Trophoblast cell (in vitro differentiated cells and primary cell): ENCODE data around the gene ABCB8.
"Not testable (repeated sequence)": the region's sequence is repeated elsewhere in the genome, so short reads cannot be mapped to it uniquely, and the experiment has no call there.

Experiments
- DNase-seq, 2 donors: peaks; one replicate each; pipeline ENCODE4 v3.0.0-alpha.2; 2016
- H2AFZ ChIP-seq: 2 replicates; pipeline ENCODE4 v1.6.1; 2013; ENCODE audit warnings: low read length, moderate library complexity, mild to moderate bottlenecking; ENCODE audit not compliant: insufficient read depth, poor library complexity
- H2AK5ac ChIP-seq: 2 replicates; pipeline ENCODE4 v1.6.1; 2013; ENCODE audit warnings: mild to moderate bottlenecking, low read length
- H2BK120ac ChIP-seq: 2 replicates; pipeline ENCODE4 v1.6.1; 2013; ENCODE audit warnings: low read length, mild to moderate bottlenecking, moderate library complexity; ENCODE audit not compliant: insufficient read depth, poor library complexity
- H2BK12ac ChIP-seq: 2 replicates; pipeline ENCODE4 v1.6.1; 2013; ENCODE audit warnings: mild to moderate bottlenecking, low read length, moderate library complexity
- H2BK5ac ChIP-seq: 2 replicates; pipeline ENCODE4 v1.6.1; 2013; ENCODE audit warnings: low read length, low read depth, moderate library complexity, mild to moderate bottlenecking; ENCODE audit not compliant: poor library complexity
- H3K14ac ChIP-seq: 2 replicates; pipeline ENCODE4 v1.6.1; 2013; ENCODE audit warnings: mild to moderate bottlenecking, low read length
- H3K18ac ChIP-seq: 2 replicates; pipeline ENCODE4 v1.6.1; 2013; ENCODE audit warnings: mild to moderate bottlenecking, low read length
- H3K23ac ChIP-seq: 2 replicates; pipeline ENCODE4 v1.6.1; 2013; ENCODE audit warnings: low read length
- H3K27ac ChIP-seq: 2 replicates; pipeline ENCODE4 v1.5.1; 2013; ENCODE audit warnings: low read depth, mild to moderate bottlenecking, inconsistent platforms, low read length, moderate library complexity
- H3K27me3 ChIP-seq: 2 replicates; pipeline ENCODE4 v1.6.1; 2013; ENCODE audit warnings: inconsistent platforms, mild to moderate bottlenecking, low read length, moderate library complexity; ENCODE audit not compliant: insufficient read depth
- H3K36me3 ChIP-seq, 2 experiments: 1 replicate in 1 of 2; 2 replicates in 1 of 2; pipeline ENCODE4 v1.6.1; 2013; ENCODE audit warnings: low read length in 2 of 2, mild to moderate bottlenecking in 2 of 2, moderate library complexity in 1 of 2; ENCODE audit not compliant: insufficient read depth in 2 of 2, control insufficient read depth in 1 of 2
- H3K4ac ChIP-seq: 2 replicates; pipeline ENCODE4 v1.6.1; 2013; ENCODE audit warnings: low read depth, mild to moderate bottlenecking, low read length, moderate library complexity
- H3K4me1 ChIP-seq, 2 experiments: 1 replicate in 1 of 2; 2 replicates in 1 of 2; pipeline ENCODE4 v1.6.1; 2013; ENCODE audit warnings: low read length in 2 of 2, mild to moderate bottlenecking in 2 of 2, moderate library complexity in 1 of 2; ENCODE audit not compliant: insufficient read depth in 2 of 2, control insufficient read depth in 1 of 2
- H3K4me2 ChIP-seq: 2 replicates; pipeline ENCODE4 v1.6.1; 2013; ENCODE audit warnings: inconsistent platforms, mild to moderate bottlenecking, low read length, moderate library complexity
- H3K4me3 ChIP-seq: 2 replicates; pipeline ENCODE4 v1.5.1; 2013; ENCODE audit warnings: mild to moderate bottlenecking, low read depth, low read length, inconsistent platforms
- H3K79me1 ChIP-seq: one replicate; pipeline ENCODE4 v1.6.1; 2013; ENCODE audit warnings: low read length
- H3K79me2 ChIP-seq: 2 replicates; pipeline ENCODE4 v1.6.1; 2013; ENCODE audit warnings: low read length, mild to moderate bottlenecking; ENCODE audit not compliant: control insufficient read depth, insufficient read depth, poor library complexity
- H3K9ac ChIP-seq: 2 replicates; pipeline ENCODE4 v1.6.1; 2013; ENCODE audit warnings: mild to moderate bottlenecking, low read length
- H3K9me3 ChIP-seq: 2 replicates; pipeline ENCODE4 v1.6.1; 2013; ENCODE audit warnings: low read depth, mild to moderate bottlenecking, control low read depth, inconsistent platforms, low read length; ENCODE audit not compliant: insufficient read depth
- H4K12ac ChIP-seq: 2 replicates; pipeline ENCODE4 v1.6.1; 2013; ENCODE audit warnings: low read depth, mild to moderate bottlenecking, low read length, moderate library complexity
- H4K8ac ChIP-seq: 2 replicates; pipeline ENCODE4 v1.6.1; 2013; ENCODE audit warnings: low read depth, mild to moderate bottlenecking, low read length, moderate library complexity
- H4K91ac ChIP-seq: one replicate; pipeline ENCODE4 v1.6.1; 2013; ENCODE audit warnings: low read depth, mild to moderate bottlenecking, low read length, moderate library complexity
- WGBS: extraction: QIAGEN DNeasy Blood & Tissue Kit; methylation state at CpG from one replicate; pipeline ENCODE4 v1.1.7; 2013; ENCODE audit warnings: missing lambda C conversion rate; ENCODE audit not compliant: insufficient read length, insufficient coverage; ENCODE audit errors: extremely low coverage; 5-methylcytosine and 5-hydroxymethylcytosine counted together

Gene ABCB8

DNA sequence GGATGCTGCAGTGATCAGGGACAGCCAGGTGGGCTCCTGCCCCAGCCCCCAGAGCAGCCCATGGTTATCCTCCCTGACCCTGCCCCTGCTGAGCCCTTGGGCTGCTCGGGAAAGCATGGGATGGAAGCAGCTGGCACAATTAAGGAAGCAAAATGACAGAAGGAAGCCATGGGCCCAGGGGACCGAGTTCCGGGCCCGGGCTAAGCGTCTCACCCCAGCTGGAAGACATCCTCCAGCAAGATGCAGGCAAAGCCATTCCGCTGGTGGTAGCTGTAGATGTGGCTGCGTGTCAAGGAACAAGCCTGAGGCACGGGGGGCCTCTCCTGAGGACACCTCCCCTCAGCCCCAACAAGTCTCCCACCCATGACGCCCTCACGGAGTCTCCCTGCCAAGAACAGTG lies 5.0 kb upstream of the ABCB8 start:
- no peak overlapping the region for H3K4ac ChIP-seq
- H3K4me3 ChIP-seq, result no peak overlapping the region
- peak overlapping the region; percentile 8 for H3K18ac ChIP-seq
- no peak overlapping the region for H4K8ac ChIP-seq
- DNase-seq, result no peak
- H2AK5ac ChIP-seq, result peak overlapping the region; percentile 3
- H2BK5ac ChIP-seq, result no peak overlapping the region
- peaks cover 34 to 43% of the 10 kb centered on the region in 2 experiments for H3K4me1 ChIP-seq
- peaks cover 22% of the 10 kb centered on the region for H3K79me1 ChIP-seq
- H3K9ac ChIP-seq, result no peak overlapping the region
- no peak overlapping the region for H3K27ac ChIP-seq
- H3K4me2 ChIP-seq, result no peak overlapping the region
- H4K91ac ChIP-seq, result peak overlapping the region; percentile 87
- H2AFZ ChIP-seq, result no peak overlapping the region
- no peak overlapping the region for H3K23ac ChIP-seq
- H3K79me2 ChIP-seq, result no peaks in the 10 kb centered on the region
- H3K14ac ChIP-seq, result peak overlapping the region; percentile 6
- WGBS, result no CpG with 5 or more reads among the region's 10 CpGs
- H2BK120ac ChIP-seq, result no peak overlapping the region
- H4K12ac ChIP-seq, result no peak overlapping the region
- H3K9me3 ChIP-seq, result no peaks in the 10 kb centered on the region
- peak overlapping the region; percentile 61 for H2BK12ac ChIP-seq
- peaks cover 15% of the 10 kb centered on the region for H3K27me3 ChIP-seq
- no peaks in the 10 kb centered on the region for H3K36me3 ChIP-seq

DNA sequence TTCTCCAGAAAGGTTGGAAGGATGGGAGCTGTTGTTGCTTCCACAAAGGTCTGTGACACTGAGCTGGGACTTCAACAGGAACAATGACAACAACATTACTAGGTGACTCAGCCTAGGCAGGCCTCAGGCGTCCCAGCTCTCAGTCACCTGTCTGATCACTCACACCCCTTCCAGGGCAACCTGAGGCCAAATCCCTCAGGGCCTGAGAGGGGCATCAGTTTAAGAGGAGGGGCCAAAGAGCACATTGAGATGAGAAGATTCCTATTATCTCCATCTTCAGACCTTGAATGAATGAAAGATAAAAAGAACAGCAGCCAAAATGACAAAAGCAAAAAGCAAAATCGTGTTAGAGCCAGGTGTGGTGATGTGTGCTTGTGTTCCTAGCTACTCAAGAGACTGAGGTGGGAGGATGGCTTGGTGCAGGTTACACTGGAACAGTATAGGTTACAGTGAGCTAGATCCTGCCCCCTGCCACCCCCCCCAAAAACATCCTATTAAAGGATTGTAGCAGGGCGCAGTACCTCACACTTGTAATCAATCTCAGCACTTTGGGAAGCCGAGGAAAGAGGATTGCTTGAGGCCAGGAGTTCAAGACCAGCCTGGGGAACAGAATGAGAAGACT lies 3.7 kb upstream of the ABCB8 start, which contains the start of gene ATG9B:
TSS of gene ATG9B (minus strand) at position 60 of the 622 bp plus-strand sequence. CDS start 71 bp downstream, outside the sequence.
- H3K4me3 ChIP-seq, result peak within 1 kb of the TSS; percentile 34
- H2AFZ ChIP-seq, result no peak within 1 kb of the TSS
- H3K18ac ChIP-seq, result peak within 1 kb of the TSS; percentile 38
- no peak within 1 kb of the TSS for H2BK5ac ChIP-seq
- H3K4ac ChIP-seq, result peak within 1 kb of the TSS; percentile 35
- H3K4me1 ChIP-seq, result peaks cover 22 to 30% of the 10 kb centered on the region in 2 experiments
- peaks cover 29% of the 10 kb centered on the region for H3K79me1 ChIP-seq
- peaks cover 2% of the 10 kb centered on the region for H3K27me3 ChIP-seq
- no peak within 1 kb of the TSS for H3K9ac ChIP-seq
- H4K8ac ChIP-seq, result no peak within 1 kb of the TSS
- H3K36me3 ChIP-seq, result no peaks in the 10 kb centered on the region
- H3K9me3 ChIP-seq, result no peaks in the 10 kb centered on the region
- peak within 1 kb of the TSS; percentile 87 for H4K91ac ChIP-seq
- H3K79me2 ChIP-seq, result peaks cover 2% of the 10 kb centered on the region
- peak; percentile 97 to 98 for DNase-seq
- H3K23ac ChIP-seq, result no peak within 1 kb of the TSS
- peak within 1 kb of the TSS; percentile 69 for H2AK5ac ChIP-seq
- peak within 1 kb of the TSS; percentile 65 for H2BK12ac ChIP-seq
- H3K27ac ChIP-seq, result peak within 1 kb of the TSS; percentile 24
- no CpG with 5 or more reads among the region's 4 CpGs for WGBS
- H2BK120ac ChIP-seq, result peak within 1 kb of the TSS; percentile 60
- no peak within 1 kb of the TSS for H3K4me2 ChIP-seq
- no peak within 1 kb of the TSS for H4K12ac ChIP-seq
- peak within 1 kb of the TSS; percentile 75 for H3K14ac ChIP-seq

GRCh38 chr7:151025924-151026671 lies 2.2 kb upstream of the ABCB8 start:
- H3K4me1 ChIP-seq, result peaks cover 17 to 22% of the 10 kb centered on the region in 2 experiments
- H2BK120ac ChIP-seq, result peak overlapping the region; percentile 7
- H4K8ac ChIP-seq, result peak overlapping the region; percentile 12
- H2AFZ ChIP-seq, result no peak overlapping the region
- H3K79me1 ChIP-seq, result peaks cover 27% of the 10 kb centered on the region
- peaks cover 2% of the 10 kb centered on the region for H3K79me2 ChIP-seq
- peak overlapping the region; percentile 4 for H2BK5ac ChIP-seq
- H2BK12ac ChIP-seq, result peak overlapping the region; percentile 54
- peak overlapping the region; percentile 91 for H3K27ac ChIP-seq
- H4K91ac ChIP-seq, result peak overlapping the region; percentile 17
- no peaks in the 10 kb centered on the region for H3K9me3 ChIP-seq
- H4K12ac ChIP-seq, result no peak overlapping the region
- H3K27me3 ChIP-seq, result no peaks in the 10 kb centered on the region
- peak overlapping the region; percentile 5 for H3K18ac ChIP-seq
- H3K14ac ChIP-seq, result peak overlapping the region; percentile 18
- no peak overlapping the region for H3K4me3 ChIP-seq
- peak overlapping the region; percentile 29 for H3K4me2 ChIP-seq
- H2AK5ac ChIP-seq, result no peak overlapping the region
- DNase-seq, result peak; percentile 96 to 97
- H3K36me3 ChIP-seq, result no peaks in the 10 kb centered on the region
- WGBS, result no CpG with 5 or more reads among the region's 4 CpGs
- no peak overlapping the region for H3K4ac ChIP-seq
- no peak overlapping the region for H3K9ac ChIP-seq
- no peak overlapping the region for H3K23ac ChIP-seq

GRCh38 chr7:151026771-151027727 lies 1.2 kb upstream of the ABCB8 start:
- not testable (repeated sequence) for H4K12ac ChIP-seq, H3K4me3 ChIP-seq, H3K14ac ChIP-seq, H3K9ac ChIP-seq, H3K36me3 ChIP-seq, H3K27me3 ChIP-seq, H2AK5ac ChIP-seq, H3K23ac ChIP-seq, H3K9me3 ChIP-seq, H3K79me2 ChIP-seq
- peak; percentile 92 to 94 for DNase-seq
- Histone ChIP-seq H3K18ac (peak overlapping the region; percentile 22), H2BK5ac (peak overlapping the region; percentile 74), H2AFZ (peak overlapping the region; percentile 61), H3K4me2 (peak overlapping the region; percentile 90), H3K4ac (peak overlapping the region; percentile 39), H4K91ac (peak overlapping the region; percentile 67), H3K79me1 (peaks cover 27% of the 10 kb centered on the region), H3K27ac (peak overlapping the region; percentile 91), H4K8ac (peak overlapping the region; percentile 16), H2BK120ac (peak overlapping the region; percentile 66), H3K4me1 (peaks cover 17 to 22% of the 10 kb centered on the region in 2 experiments), H2BK12ac (peak overlapping the region; percentile 61)
- WGBS, result no CpG with 5 or more reads among the region's 19 CpGs
